UCSD-AML1 (cell line): ENCODE measurements around the gene PHOX2A.
"Not testable (repeated sequence)": the region's sequence is repeated elsewhere in the genome, so short reads cannot be mapped to it uniquely, and the experiment has no call there.

Source experiments
- DNase-seq: peaks from one replicate; lab custom pipeline; 2025; ENCODE audit not compliant: unreplicated experiment; lab: John Stamatoyannopoulos, UW

Gene PHOX2A

GRCh38 chr11:72223615-72224563 is 20.1 kb downstream of the PHOX2A start:
- DNase-seq: peak; percentile 82

- DNase-seq: peak; percentile 98
These were observed 20.9 kb downstream of the PHOX2A start for GRCh38 chr11:72222907-72223614.

- no peak for DNase-seq
These were observed 21.7 kb downstream of the PHOX2A start for GRCh38 chr11:72222106-72222891.

GRCh38 chr11:72221386-72222075 is 22.4 kb downstream of the PHOX2A start:
- DNase-seq: peak; percentile 73

- DNase-seq: no peak
These were observed 23.1 kb downstream of the PHOX2A start for GRCh38 chr11:72220696-72221363.

GRCh38 chr11:72218251-72218745 is 25.7 kb downstream of the PHOX2A start:
- no peak for DNase-seq

GRCh38 chr11:72217841-72218240 is 26.1 kb downstream of the PHOX2A start:
- peak; percentile 51 for DNase-seq

GRCh38 chr11:72216638-72217037 is 27.3 kb downstream of the PHOX2A start, which contains the start of gene FOLR2:
TSS of gene FOLR2 (plus strand) at chr11:72216794. CDS start at chr11:72218585, 1,791 bp downstream.
- no peak for DNase-seq

- DNase-seq: no peak
These were observed 34.9 kb downstream of the PHOX2A start for GRCh38 chr11:72209101-72209500.

GRCh38 chr11:72208281-72208680 is 35.7 kb downstream of the PHOX2A start:
- no peak for DNase-seq

GRCh38 chr11:72206794-72207193 is 37.2 kb downstream of the PHOX2A start:
- not testable (repeated sequence) for DNase-seq

- no peak for DNase-seq
These were observed 39.1 kb downstream of the PHOX2A start for GRCh38 chr11:72204886-72205285.

- no peak for DNase-seq
These were observed 40.8 kb downstream of the PHOX2A start for GRCh38 chr11:72203163-72203562.

GRCh38 chr11:72202571-72202970 is 41.4 kb downstream of the PHOX2A start:
- DNase-seq: no peak

- not testable (repeated sequence) for DNase-seq
These were observed 42.5 kb downstream of the PHOX2A start for GRCh38 chr11:72201445-72201844.

GRCh38 chr11:72195518-72196270 is 48.3 kb downstream of the PHOX2A start:
- DNase-seq: no peak

- no peak for DNase-seq
These were observed 52.0 kb downstream of the PHOX2A start, which contains the start of gene FOLR1 for GRCh38 chr11:72191961-72192381. TSS of gene FOLR1 (plus strand) at chr11:72192140. CDS start at chr11:72192174, 34 bp downstream.

- DNase-seq: no peak
These were observed 53.3 kb downstream of the PHOX2A start for GRCh38 chr11:72190631-72191071.
